Glomerular visceral epithelial cell (primary cell): ENCODE data around the gene PIGC.

Source experiments
- DNase-seq: peaks from one replicate; pipeline ENCODE4 v3.0.0-alpha.2; 2016; ENCODE audit errors: extremely low spot score

PIGC gene

GRCh38 chr1:172443666-172444453 lies at the start of gene PIGC:
PIGC (minus strand) TSS chr1:172444069; CDS start chr1:172442622, 1,447 bp downstream.
- DNase-seq = peak; percentile 90

GRCh38 chr1:172492421-172492820 lies 48.6 kb upstream of the PIGC start:
- DNase-seq = no peak

GRCh38 chr1:172489847-172490246 lies 46.0 kb upstream of the PIGC start:
- no peak for DNase-seq

- no peak for DNase-seq
Observed at GRCh38 chr1:172488393-172488792, 44.5 kb upstream of the PIGC start.

GRCh38 chr1:172487550-172487949 lies 43.7 kb upstream of the PIGC start:
- DNase-seq = no peak

GRCh38 chr1:172486805-172487454 lies 43.1 kb upstream of the PIGC start:
- no peak for DNase-seq

GRCh38 chr1:172485626-172486025 lies 41.8 kb upstream of the PIGC start:
- DNase-seq = no peak

GRCh38 chr1:172484252-172484651 lies 40.4 kb upstream of the PIGC start:
- no peak for DNase-seq

- DNase-seq = no peak
Observed at GRCh38 chr1:172483448-172483847, 39.6 kb upstream of the PIGC start.

GRCh38 chr1:172482044-172482443 lies 38.2 kb upstream of the PIGC start:
- no peak for DNase-seq

- no peak for DNase-seq
Observed at GRCh38 chr1:172480431-172480830, 36.6 kb upstream of the PIGC start.

- no peak for DNase-seq
Observed at GRCh38 chr1:172478485-172478884, 34.6 kb upstream of the PIGC start.

- DNase-seq = no peak
Observed at GRCh38 chr1:172477741-172478140, 33.9 kb upstream of the PIGC start.

- no peak for DNase-seq
Observed at GRCh38 chr1:172477216-172477615, 33.3 kb upstream of the PIGC start.

GRCh38 chr1:172476218-172476811 lies 32.4 kb upstream of the PIGC start:
- peak; percentile 86 for DNase-seq

GRCh38 chr1:172473842-172474241 lies 30.0 kb upstream of the PIGC start:
- DNase-seq = no peak

- no peak for DNase-seq
Observed at GRCh38 chr1:172473302-172473701, 29.4 kb upstream of the PIGC start.

GRCh38 chr1:172472495-172472894 lies 28.6 kb upstream of the PIGC start:
- DNase-seq = no peak

- DNase-seq = no peak
Observed at GRCh38 chr1:172471666-172472065, 27.8 kb upstream of the PIGC start.

GRCh38 chr1:172470149-172470548 lies 26.3 kb upstream of the PIGC start:
- no peak for DNase-seq

- no peak for DNase-seq
Observed at GRCh38 chr1:172469717-172470116, 25.8 kb upstream of the PIGC start.

- DNase-seq = no peak
Observed at GRCh38 chr1:172468296-172468695, 24.4 kb upstream of the PIGC start.

GRCh38 chr1:172467446-172467845 lies 23.6 kb upstream of the PIGC start:
- DNase-seq = peak; percentile 32
